Measurements from ENCODE around the gene GET4. TPM values are rescaled to one million over a fixed set of nuclear protein-coding genes. Genes with fewer than 3 reads are reported as not detected.

Gene GET4
- polyA plus RNA-seq, 1 donor (not counting 4 experiments of a cell fraction or from before 2014, with no cell fraction given) = 21.1 TPM

GRCh38 chr7:910931-911431, 34.6 kb downstream of the GET4 start:
- no peak overlapping the region for H3K4me3 ChIP-seq (ENCODE audit: control insufficient read depth in 2 of 3, extremely low read depth in 1 of 3, insufficient read depth in 2 of 3, low read depth in 1 of 3, low read length in 3 of 3)
- H3K4me1 ChIP-seq (ENCODE audit: control insufficient read depth, extremely low read depth, insufficient read depth, low read length) = peaks cover 13% of the 10 kb centered on the region
- H3K9ac ChIP-seq (ENCODE audit: control insufficient read depth, extremely low read depth, insufficient read depth, low read length) = no peak overlapping the region
- TF ChIP-seq CTCF (optimal IDR thresholded peaks at IDR 0.05 in 1 of 3, IDR thresholded peaks at IDR 0.05 in 1 of 3, conservative IDR thresholded peaks at IDR 0.05 in 1 of 3; ENCODE audit: extremely low read depth in 1 of 3, insufficient read depth in 2 of 3, low read length in 3 of 3) (no peak), EZH2 (IDR thresholded peaks at IDR 0.05; ENCODE audit: low read length) (no peak)
- DNase-seq (ENCODE audit: low read depth, low spot score) (no peak), FAIRE-seq (no peak)
- no peaks in the 10 kb centered on the region for H3K36me3 ChIP-seq (ENCODE audit: control insufficient read depth in 2 of 2, extremely low read depth in 1 of 2, insufficient read depth in 2 of 2, low read length in 2 of 2)
- H3K79me2 ChIP-seq (ENCODE audit: control insufficient read depth, insufficient read depth, low read length) = no peaks in the 10 kb centered on the region
- H3K27me3 ChIP-seq (ENCODE audit: control insufficient read depth, extremely low read depth, insufficient read depth, low read length) = peaks cover 4% of the 10 kb centered on the region
- no peak overlapping the region for H3K27ac ChIP-seq (ENCODE audit: control insufficient read depth, insufficient read depth, low read length)
- no peak overlapping the region for H3K4me2 ChIP-seq (ENCODE audit: control insufficient read depth, extremely low read depth, insufficient read depth, low read depth, low read length)
- H4K20me1 ChIP-seq (ENCODE audit: control insufficient read depth, extremely low read depth, insufficient read depth, low read length) = no peaks in the 10 kb centered on the region
- no peak overlapping the region for H2AFZ ChIP-seq (ENCODE audit: control insufficient read depth, low read length)
- dilution Hi-C loops (cut with MboI; ENCODE audit: extremely low pct_ligation_motif_present, low sequenced_read_pairs) = no loop called here
- no peaks in the 10 kb centered on the region for H3K9me1 ChIP-seq (ENCODE audit: control insufficient read depth, extremely low read depth, insufficient read depth, low read length)
- H3K9me3 ChIP-seq (ENCODE audit: control insufficient read depth, low read depth, low read length) = no peaks in the 10 kb centered on the region

- Histone ChIP-seq H3K9me3 (ENCODE audit: control insufficient read depth, low read depth, low read length) (no peaks in the 10 kb centered on the region), H2AFZ (ENCODE audit: control insufficient read depth, low read length) (no peak overlapping the region), H3K36me3 (ENCODE audit: control insufficient read depth in 2 of 2, extremely low read depth in 1 of 2, insufficient read depth in 2 of 2, low read length in 2 of 2) (no peaks in the 10 kb centered on the region), H3K4me1 (ENCODE audit: control insufficient read depth, extremely low read depth, insufficient read depth, low read length) (peaks cover 19% of the 10 kb centered on the region), H3K27me3 (ENCODE audit: control insufficient read depth, extremely low read depth, insufficient read depth, low read length) (peaks cover 7% of the 10 kb centered on the region), H3K9ac (ENCODE audit: control insufficient read depth, extremely low read depth, insufficient read depth, low read length) (no peak overlapping the region), H4K20me1 (ENCODE audit: control insufficient read depth, extremely low read depth, insufficient read depth, low read length) (no peaks in the 10 kb centered on the region), H3K79me2 (ENCODE audit: control insufficient read depth, insufficient read depth, low read length) (no peaks in the 10 kb centered on the region), H3K27ac (ENCODE audit: control insufficient read depth, insufficient read depth, low read length) (no peak overlapping the region), H3K4me2 (ENCODE audit: control insufficient read depth, extremely low read depth, insufficient read depth, low read depth, low read length) (no peak overlapping the region), H3K4me3 (ENCODE audit: control insufficient read depth in 2 of 3, extremely low read depth in 1 of 3, insufficient read depth in 2 of 3, low read depth in 1 of 3, low read length in 3 of 3) (no peak overlapping the region), H3K9me1 (ENCODE audit: control insufficient read depth, extremely low read depth, insufficient read depth, low read length) (no peaks in the 10 kb centered on the region)
- dilution Hi-C loops (cut with MboI; ENCODE audit: extremely low pct_ligation_motif_present, low sequenced_read_pairs) = no loop called here
- FAIRE-seq (no peak), DNase-seq (ENCODE audit: low read depth, low spot score) (no peak)
- TF ChIP-seq EZH2 (IDR thresholded peaks at IDR 0.05; ENCODE audit: low read length) (no peak), CTCF (optimal IDR thresholded peaks at IDR 0.05 in 1 of 3, IDR thresholded peaks at IDR 0.05 in 1 of 3, conservative IDR thresholded peaks at IDR 0.05 in 1 of 3; ENCODE audit: extremely low read depth in 1 of 3, insufficient read depth in 2 of 3, low read length in 3 of 3) (no peak)
These were observed 35.6 kb downstream of the GET4 start for GRCh38 chr7:911791-912480.
